ENCODE results near the gene NLRC5. TPM values are rescaled to one million over a fixed set of nuclear protein-coding genes. Genes with fewer than 3 reads are reported as not detected.

The NLRC5 gene
- total and polyA plus RNA-seq, 9 of the 15 experiments (the other 6 are each of a cell fraction or from before 2014, with no cell fraction given), result 0.59 to 0.71 TPM; not detected in 7

- TF ChIP-seq, protein P1, sequence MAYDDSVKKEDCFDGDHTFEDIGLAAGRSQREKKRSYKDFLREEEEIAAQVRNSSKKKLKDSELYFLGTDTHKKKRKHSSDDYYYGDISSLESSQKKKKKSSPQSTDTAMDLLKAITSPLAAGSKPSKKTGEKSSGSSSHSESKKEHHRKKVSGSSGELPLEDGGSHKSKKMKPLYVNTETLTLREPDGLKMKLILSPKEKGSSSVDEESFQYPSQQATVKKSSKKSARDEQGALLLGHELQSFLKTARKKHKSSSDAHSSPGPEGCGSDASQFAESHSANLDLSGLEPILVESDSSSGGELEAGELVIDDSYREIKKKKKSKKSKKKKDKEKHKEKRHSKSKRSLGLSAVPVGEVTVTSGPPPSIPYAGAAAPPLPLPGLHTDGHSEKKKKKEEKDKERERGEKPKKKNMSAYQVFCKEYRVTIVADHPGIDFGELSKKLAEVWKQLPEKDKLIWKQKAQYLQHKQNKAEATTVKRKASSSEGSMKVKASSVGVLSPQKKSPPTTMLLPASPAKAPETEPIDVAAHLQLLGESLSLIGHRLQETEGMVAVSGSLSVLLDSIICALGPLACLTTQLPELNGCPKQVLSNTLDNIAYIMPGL (CRISPR knock-in tag; IDR thresholded peaks at IDR 0.05), result no peak
- no peak for TF ChIP-seq ZNF280B (CRISPR knock-in tag; IDR thresholded peaks at IDR 0.05)
- TF ChIP-seq PCBP2 (IDR thresholded peaks at IDR 0.05; ENCODE audit: low read depth, low read length, poor library complexity, severe bottlenecking), result no peak
- no peak for TF ChIP-seq CEBPZ (IDR thresholded peaks at IDR 0.05; ENCODE audit: borderline replicate concordance, low read depth, low read length)
- TF ChIP-seq ZNF695 (CRISPR knock-in tag; IDR thresholded peaks at IDR 0.05), result no peak
- TF ChIP-seq ATF2 (CRISPR knock-in tag; IDR thresholded peaks at IDR 0.05), result no peak
- no peak for TF ChIP-seq TCF7L2 (IDR thresholded peaks at IDR 0.05; ENCODE audit: low read depth, low read length)
- TF ChIP-seq ZBTB17 (CRISPR knock-in tag; IDR thresholded peaks at IDR 0.05), result no peak
These were observed 52.1 kb downstream of the NLRC5 start (continued) for GRCh38 chr16:57041182-57042156.
